Measurements from ENCODE around the gene RGS3.

DNA sequence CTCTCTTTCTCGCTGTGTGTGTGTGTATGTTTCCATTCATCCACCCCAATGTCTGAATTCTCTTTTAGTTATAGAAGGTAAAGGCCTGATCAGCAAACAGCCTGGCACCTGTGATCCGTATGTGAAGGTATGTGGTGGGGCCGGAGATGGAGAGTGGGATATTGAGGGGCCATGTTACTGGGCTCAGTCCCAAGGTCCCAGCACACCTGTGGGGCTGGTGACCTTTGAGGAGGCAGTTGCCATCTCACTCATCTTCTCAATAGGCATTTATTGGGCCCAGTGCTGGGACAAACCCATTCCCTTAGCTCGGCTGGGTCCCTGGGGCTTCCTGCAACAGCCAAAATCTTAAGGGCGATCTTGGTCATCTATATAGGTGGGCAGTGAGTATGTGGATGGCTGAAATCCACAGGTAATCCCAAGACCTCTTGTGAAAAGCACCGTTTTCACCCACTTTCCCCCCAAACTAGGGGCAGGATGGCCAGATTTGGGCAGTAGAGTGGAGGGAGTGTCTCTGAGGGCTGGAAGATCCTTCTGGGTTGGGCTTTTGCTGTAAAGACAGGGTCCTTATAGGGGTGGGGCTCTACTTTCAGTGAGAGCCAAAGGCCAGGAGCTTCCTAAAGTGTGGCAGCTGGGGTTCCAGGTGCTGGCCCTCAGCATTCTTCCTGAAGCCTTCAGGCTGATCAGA lies 19.6 kb downstream of the RGS3 start:
- TF ChIP-seq CSDC2 (CRISPR knock-in tag; IDR thresholded peaks at IDR 0.05) (no peak), ZNF565 (CRISPR knock-in tag; conservative IDR thresholded peaks at IDR 0.05; ENCODE audit: low read depth) (no peak), ZC3H10 (CRISPR knock-in tag; IDR thresholded peaks at IDR 0.05) (no peak), PPARA (CRISPR knock-in tag; IDR thresholded peaks at IDR 0.05; ENCODE audit: borderline replicate concordance) (no peak), ISL1 (CRISPR knock-in tag; IDR thresholded peaks at IDR 0.05) (no peak)
